WERI-Rb-1 (cell line): ENCODE measurements around the gene SHC3.

Experiments used
- DNase-seq: peaks from one replicate; pipeline ENCODE4 v3.0.0-alpha.2; 2020
- H3K27ac ChIP-seq: fragments of 250-450 bp; sonication (Bioruptor Pico); 2 replicates; pipeline ENCODE4 v1.5.1; 2020; ENCODE audit warnings: mild to moderate bottlenecking, moderate library complexity
- H3K27me3 ChIP-seq: fragments of 250-450 bp; sonication (Bioruptor Pico); 2 replicates; pipeline ENCODE4 v1.5.1; 2021; ENCODE audit warnings: mild to moderate bottlenecking, low read depth, moderate library complexity; ENCODE audit not compliant: insufficient read depth, severe bottlenecking
- H3K36me3 ChIP-seq: fragments of 250-450 bp; sonication (Bioruptor Pico); 2 replicates; pipeline ENCODE4 v1.5.1; 2020; ENCODE audit warnings: mild to moderate bottlenecking, moderate library complexity
- H3K4me3 ChIP-seq: 2 replicates; pipeline ENCODE4 v1.5.1; 2011; ENCODE audit warnings: low read depth, mild to moderate bottlenecking, control low read depth, low read length
- H3K9me3 ChIP-seq: fragments of 250-450 bp; sonication (Bioruptor Pico); 2 replicates; pipeline ENCODE4 v1.5.1; 2021; ENCODE audit warnings: mild to moderate bottlenecking, moderate library complexity; ENCODE audit not compliant: severe bottlenecking
- TF ChIP-seq, protein P1 (sequence below): IDR thresholded peaks from 2 replicates; pipeline ENCODE4 v1.5.1; 2011; ENCODE audit warnings: low read depth, mild to moderate bottlenecking, control low read depth, inconsistent platforms, low read length

The SHC3 gene

DNA sequence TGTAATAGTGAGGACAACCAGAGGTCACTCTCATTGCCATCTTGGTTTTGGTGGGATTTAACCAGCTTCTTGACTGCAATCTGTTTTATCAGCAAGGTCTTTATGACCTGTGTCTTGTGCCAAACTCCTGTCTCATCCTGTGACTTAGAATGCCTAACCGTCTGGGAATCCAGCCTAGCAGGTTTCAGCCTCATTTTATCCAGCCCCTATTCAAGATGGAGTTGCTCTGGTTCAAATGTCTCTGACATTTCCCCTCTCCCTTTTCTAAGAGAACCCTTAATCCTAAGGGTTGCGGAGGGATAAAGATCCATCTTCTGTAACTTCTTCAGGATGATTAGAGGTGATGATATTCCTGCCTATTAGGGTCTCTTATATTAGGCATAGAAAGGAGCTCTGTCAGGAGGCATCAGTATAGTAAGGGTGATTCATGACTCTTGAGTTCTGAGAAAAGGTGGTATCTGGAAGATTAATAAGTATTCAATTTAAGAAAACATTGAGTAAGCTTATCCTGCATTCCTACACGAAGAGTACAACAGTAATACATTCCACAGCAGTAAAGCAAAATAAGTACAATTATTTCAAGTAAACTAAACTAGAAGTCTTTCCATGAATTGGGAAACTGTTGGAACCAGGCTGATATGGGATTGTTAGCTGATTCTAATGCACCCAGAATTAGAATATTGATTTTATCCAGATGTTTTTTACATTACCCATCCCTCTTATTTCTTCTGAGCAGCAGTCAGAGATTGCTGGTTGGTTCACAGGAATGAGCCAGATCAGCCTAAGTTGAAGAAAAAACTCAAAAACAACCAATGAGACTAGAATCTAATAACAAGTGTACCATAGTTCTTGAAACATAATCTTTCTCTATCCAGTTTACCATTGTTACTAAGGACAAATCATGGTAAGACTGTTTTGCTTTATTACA, 39.9 kb downstream of the SHC3 start:
- no peak for DNase-seq
- no peak overlapping the region for H3K27ac ChIP-seq
- no peaks in the 10 kb centered on the region for H3K36me3 ChIP-seq
- no peaks in the 10 kb centered on the region for H3K27me3 ChIP-seq
- no peak overlapping the region for H3K4me3 ChIP-seq
- H3K9me3 ChIP-seq = no peaks in the 10 kb centered on the region
- TF ChIP-seq, protein P1, sequence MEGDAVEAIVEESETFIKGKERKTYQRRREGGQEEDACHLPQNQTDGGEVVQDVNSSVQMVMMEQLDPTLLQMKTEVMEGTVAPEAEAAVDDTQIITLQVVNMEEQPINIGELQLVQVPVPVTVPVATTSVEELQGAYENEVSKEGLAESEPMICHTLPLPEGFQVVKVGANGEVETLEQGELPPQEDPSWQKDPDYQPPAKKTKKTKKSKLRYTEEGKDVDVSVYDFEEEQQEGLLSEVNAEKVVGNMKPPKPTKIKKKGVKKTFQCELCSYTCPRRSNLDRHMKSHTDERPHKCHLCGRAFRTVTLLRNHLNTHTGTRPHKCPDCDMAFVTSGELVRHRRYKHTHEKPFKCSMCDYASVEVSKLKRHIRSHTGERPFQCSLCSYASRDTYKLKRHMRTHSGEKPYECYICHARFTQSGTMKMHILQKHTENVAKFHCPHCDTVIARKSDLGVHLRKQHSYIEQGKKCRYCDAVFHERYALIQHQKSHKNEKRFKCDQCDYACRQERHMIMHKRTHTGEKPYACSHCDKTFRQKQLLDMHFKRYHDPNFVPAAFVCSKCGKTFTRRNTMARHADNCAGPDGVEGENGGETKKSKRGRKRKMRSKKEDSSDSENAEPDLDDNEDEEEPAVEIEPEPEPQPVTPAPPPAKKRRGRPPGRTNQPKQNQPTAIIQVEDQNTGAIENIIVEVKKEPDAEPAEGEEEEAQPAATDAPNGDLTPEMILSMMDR = no peak

GRCh38 chr9:89137542-89138462, 40.8 kb downstream of the SHC3 start:
- no peak overlapping the region for H3K4me3 ChIP-seq
- DNase-seq = no peak
- H3K27me3 ChIP-seq = no peaks in the 10 kb centered on the region
- H3K27ac ChIP-seq = no peak overlapping the region
- TF ChIP-seq, protein P1 = no peak
- no peaks in the 10 kb centered on the region for H3K36me3 ChIP-seq
- no peaks in the 10 kb centered on the region for H3K9me3 ChIP-seq

DNA sequence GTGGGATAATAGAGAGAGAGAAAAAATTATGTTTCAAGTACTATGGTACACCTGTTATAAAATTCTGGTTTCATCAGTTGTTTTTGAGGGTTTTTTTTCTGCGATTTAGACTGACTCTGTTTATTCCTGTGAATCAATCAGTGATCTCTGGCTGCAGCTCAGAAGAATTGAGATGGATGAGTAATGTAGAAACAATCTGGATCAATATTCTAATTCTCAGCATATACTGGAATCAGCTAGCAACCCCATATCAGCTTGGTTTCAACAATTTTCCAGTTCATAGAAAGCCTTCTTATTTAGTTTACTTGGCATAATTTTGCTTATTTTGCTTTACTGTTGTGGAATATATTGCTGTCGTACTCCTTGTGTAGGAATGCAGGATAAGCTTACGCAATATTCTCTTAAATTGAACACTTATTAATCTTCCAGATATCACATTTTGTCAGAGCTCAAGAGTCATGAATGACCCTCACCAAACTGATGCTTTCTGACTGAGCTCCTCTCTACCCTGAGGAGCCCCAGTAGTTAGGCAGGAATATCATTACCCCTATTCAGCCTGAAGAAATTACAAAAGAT, 42.9 kb downstream of the SHC3 start:
- no peaks in the 10 kb centered on the region for H3K36me3 ChIP-seq
- H3K4me3 ChIP-seq = no peak overlapping the region
- no peaks in the 10 kb centered on the region for H3K27me3 ChIP-seq
- no peaks in the 10 kb centered on the region for H3K9me3 ChIP-seq
- DNase-seq = no peak
- H3K27ac ChIP-seq = no peak overlapping the region
- TF ChIP-seq, protein P1 = no peak

DNA sequence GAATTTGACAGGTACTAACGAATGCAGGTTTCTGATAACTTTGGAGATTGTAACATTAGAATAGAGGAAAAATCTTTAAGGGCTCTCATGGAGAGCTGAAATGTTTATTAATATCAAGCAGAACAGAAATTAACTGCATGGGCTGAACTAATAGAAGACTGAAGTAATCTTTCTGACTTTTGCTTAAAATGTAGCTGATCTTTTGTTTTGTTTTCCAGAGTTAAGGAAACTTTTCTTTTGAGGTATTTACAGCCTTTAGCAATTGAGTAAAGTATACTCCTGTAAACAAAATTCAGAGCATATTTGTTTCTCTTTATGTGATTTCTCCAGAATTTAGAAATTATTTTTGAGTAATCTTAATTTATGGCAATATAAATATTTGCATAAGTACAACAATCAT, 43.9 kb downstream of the SHC3 start:
- no peaks in the 10 kb centered on the region for H3K9me3 ChIP-seq
- no peaks in the 10 kb centered on the region for H3K36me3 ChIP-seq
- no peak overlapping the region for H3K4me3 ChIP-seq
- TF ChIP-seq, protein P1 = no peak
- DNase-seq = no peak
- H3K27me3 ChIP-seq = no peaks in the 10 kb centered on the region
- no peak overlapping the region for H3K27ac ChIP-seq

DNA sequence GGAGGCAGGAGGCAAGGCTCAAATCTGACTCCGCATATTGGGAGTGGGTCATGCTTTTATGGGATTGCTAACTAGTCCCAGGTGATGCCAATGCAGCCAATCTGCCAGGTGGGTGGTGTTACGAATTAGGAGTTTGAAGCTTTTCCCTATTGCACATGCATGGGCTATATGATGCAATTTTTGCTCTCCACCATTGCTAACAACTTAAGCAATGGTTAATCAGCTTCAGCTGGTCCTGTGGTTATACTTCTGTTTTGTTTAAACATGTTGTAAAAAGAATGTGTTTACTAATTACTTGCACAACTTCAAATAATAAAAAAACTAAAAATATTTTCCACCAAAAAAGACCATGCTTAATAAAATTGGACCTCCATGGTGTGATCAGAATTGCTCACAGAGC, 55.7 kb downstream of the SHC3 start:
- no peak for DNase-seq
- H3K4me3 ChIP-seq = no peak overlapping the region

More for the DNA sequence above, 55.7 kb downstream of the SHC3 start:
- no peak overlapping the region for H3K27ac ChIP-seq
- H3K9me3 ChIP-seq = no peaks in the 10 kb centered on the region
- TF ChIP-seq, protein P1 = no peak
- no peaks in the 10 kb centered on the region for H3K27me3 ChIP-seq
- H3K36me3 ChIP-seq = no peaks in the 10 kb centered on the region
